ENCODE measurements around the gene MTSS2. TPM values are rescaled to one million over a fixed set of nuclear protein-coding genes. Genes with fewer than 3 reads are reported as not detected.
"Not testable (repeated sequence)": the region's sequence is repeated elsewhere in the genome, so short reads cannot be mapped to it uniquely, and the experiment has no call there.

The MTSS2 gene
- polyA plus RNA-seq, 1 experiment = 57.9 TPM

GRCh38 chr16:70646260-70647241, 39.3 kb downstream of the MTSS2 start, which contains the start of gene IL34:
Gene IL34 (plus strand): TSS chr16:70646559. CDS start chr16:70646948, 389 bp downstream.
- TF ChIP-seq, protein P1, sequence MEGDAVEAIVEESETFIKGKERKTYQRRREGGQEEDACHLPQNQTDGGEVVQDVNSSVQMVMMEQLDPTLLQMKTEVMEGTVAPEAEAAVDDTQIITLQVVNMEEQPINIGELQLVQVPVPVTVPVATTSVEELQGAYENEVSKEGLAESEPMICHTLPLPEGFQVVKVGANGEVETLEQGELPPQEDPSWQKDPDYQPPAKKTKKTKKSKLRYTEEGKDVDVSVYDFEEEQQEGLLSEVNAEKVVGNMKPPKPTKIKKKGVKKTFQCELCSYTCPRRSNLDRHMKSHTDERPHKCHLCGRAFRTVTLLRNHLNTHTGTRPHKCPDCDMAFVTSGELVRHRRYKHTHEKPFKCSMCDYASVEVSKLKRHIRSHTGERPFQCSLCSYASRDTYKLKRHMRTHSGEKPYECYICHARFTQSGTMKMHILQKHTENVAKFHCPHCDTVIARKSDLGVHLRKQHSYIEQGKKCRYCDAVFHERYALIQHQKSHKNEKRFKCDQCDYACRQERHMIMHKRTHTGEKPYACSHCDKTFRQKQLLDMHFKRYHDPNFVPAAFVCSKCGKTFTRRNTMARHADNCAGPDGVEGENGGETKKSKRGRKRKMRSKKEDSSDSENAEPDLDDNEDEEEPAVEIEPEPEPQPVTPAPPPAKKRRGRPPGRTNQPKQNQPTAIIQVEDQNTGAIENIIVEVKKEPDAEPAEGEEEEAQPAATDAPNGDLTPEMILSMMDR (IDR thresholded peaks at IDR 0.05; ENCODE audit: low read depth, low read length) = no peak
- POLR2A ChIA-PET = no interaction called here
- Histone ChIP-seq H3K4me3 (ENCODE audit: low read depth, low read length) (no peak within 1 kb of the TSS), H3K27ac (ENCODE audit: low read depth, low read length) (no peak within 1 kb of the TSS), H3K27me3 (ENCODE audit: control insufficient read depth, insufficient read depth, low read length) (no peaks in the 10 kb centered on the region), H3K9me3 (ENCODE audit: control insufficient read depth, insufficient read depth, low read length) (no peaks in the 10 kb centered on the region; the same call in 1 of the 2 replicates)
- CTCF ChIA-PET = no interaction called here
- DNase-seq (ENCODE audit: low read depth, low spot score) = no peak

GRCh38 chr16:70644763-70645597, 40.9 kb downstream of the MTSS2 start:
- Histone ChIP-seq H3K27me3 (ENCODE audit: control insufficient read depth, insufficient read depth, low read length) (no peaks in the 10 kb centered on the region), H3K4me3 (ENCODE audit: low read depth, low read length) (no peak overlapping the region), H3K9me3 (ENCODE audit: control insufficient read depth, insufficient read depth, low read length) (no peaks in the 10 kb centered on the region; the same call in 1 of the 2 replicates), H3K27ac (ENCODE audit: low read depth, low read length) (no peak overlapping the region)
- ChIA-PET CTCF (interaction anchor here (1.6 kb wide), 1 partner anchor 9 kb away, joined by 5 read pairs; no protein-coding TSS in a partner anchor), POLR2A (no interaction called here)
- no peak for DNase-seq (ENCODE audit: low read depth, low spot score)
- TF ChIP-seq, protein P1 (IDR thresholded peaks at IDR 0.05; ENCODE audit: low read depth, low read length) = no peak

DNA sequence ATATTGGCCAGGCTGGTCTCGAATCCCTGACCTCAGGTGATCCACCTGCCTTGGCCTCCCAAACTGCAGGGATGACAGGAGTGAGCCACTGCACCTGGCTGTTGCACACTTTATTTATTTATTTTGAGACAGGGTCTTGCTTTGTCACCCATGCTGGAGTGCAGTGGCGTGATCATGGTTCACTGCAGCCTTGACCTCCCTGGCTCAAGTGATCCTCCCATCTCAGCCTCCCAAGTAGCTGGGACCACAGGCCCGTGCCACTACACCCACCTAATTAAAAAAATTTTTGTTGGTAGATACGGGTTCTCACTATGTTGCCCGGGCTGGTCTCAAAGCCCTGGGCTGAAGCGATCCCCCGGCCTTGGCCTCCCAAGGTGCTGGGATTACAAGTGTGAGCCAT, 42.6 kb downstream of the MTSS2 start:
- H3K27ac ChIP-seq (ENCODE audit: low read depth, low read length); H3K27me3 ChIP-seq (ENCODE audit: control insufficient read depth, insufficient read depth, low read length); DNase-seq (ENCODE audit: low read depth, low spot score); POLR2A ChIA-PET; H3K4me3 ChIP-seq (ENCODE audit: low read depth, low read length); H3K9me3 ChIP-seq (ENCODE audit: control insufficient read depth, insufficient read depth, low read length): not testable (repeated sequence)
- CTCF ChIA-PET = interaction anchor here (1.6 kb wide), 1 partner anchor 10 kb away, joined by 5 read pairs; no protein-coding TSS in a partner anchor

DNA sequence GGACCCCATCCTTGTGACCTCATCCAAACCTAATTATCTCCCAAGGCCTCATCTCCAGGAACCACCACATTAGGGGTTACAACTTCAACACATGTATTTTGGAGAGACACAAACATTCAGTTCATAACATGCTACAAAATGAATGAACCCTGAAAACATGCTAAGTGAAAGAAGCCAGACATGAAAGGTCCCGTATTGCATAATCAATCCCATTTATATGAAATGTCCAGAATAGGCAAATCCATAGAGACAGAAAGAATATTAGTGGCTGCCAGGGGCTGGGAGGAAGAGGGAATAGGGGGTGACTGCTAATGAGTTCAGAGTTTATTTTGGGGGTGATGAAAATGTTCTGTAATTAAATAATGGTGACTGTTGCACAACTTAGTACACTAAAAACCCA, 43.2 kb downstream of the MTSS2 start:
- no peak overlapping the region for H3K4me3 ChIP-seq (ENCODE audit: low read depth, low read length)
- no peaks in the 10 kb centered on the region; the same call in 1 of the 2 replicates for H3K9me3 ChIP-seq (ENCODE audit: control insufficient read depth, insufficient read depth, low read length)
- ChIA-PET POLR2A (no interaction called here), CTCF (no interaction called here)
- TF ChIP-seq, protein P1 (IDR thresholded peaks at IDR 0.05; ENCODE audit: low read depth, low read length) = no peak
- H3K27ac ChIP-seq (ENCODE audit: low read depth, low read length) = no peak overlapping the region
- no peaks in the 10 kb centered on the region for H3K27me3 ChIP-seq (ENCODE audit: control insufficient read depth, insufficient read depth, low read length)
- no peak for DNase-seq (ENCODE audit: low read depth, low spot score)

Measured in AG04450 (cell line).